SK-N-SH (cell line): Measurements from ENCODE around the gene DES. TPM values are rescaled to one million over a fixed set of nuclear protein-coding genes. Genes with fewer than 3 reads are reported as not detected.

Source experiments
- CTCF ChIA-PET: fragments of 300-600, 350-600 bp; formaldehyde crosslinking; extraction: SDS; loops from one replicate; lab custom pipeline; 2021; lab: Yijun Ruan, JAX
- POLR2A ChIA-PET: fragments of 350-600 bp; sonication (Branson Sonifier 250); formaldehyde crosslinking; extraction: SDS; loops from one replicate; lab custom pipeline; 2020; ENCODE audit warnings: antibody characterized with exemption, inconsistent platforms; lab: Yijun Ruan, JAX
- DNase-seq: peaks from one replicate; pipeline ENCODE4 v3.0.0; 2012
- H2AFZ ChIP-seq: fragments of 200-600 bp; sonication (generic); 2 replicates; pipeline ENCODE4 v1.8.1; 2016; ENCODE audit warnings: antibody characterized with exemption, mild to moderate bottlenecking, low read depth
- H3F3A ChIP-seq: fragments of 200-600 bp; sonication (generic); replicated peaks from 2 replicates; pipeline ENCODE3; 2016; ENCODE audit warnings: antibody characterized with exemption, mild to moderate bottlenecking; ENCODE audit not compliant: insufficient read depth
- H3K27ac ChIP-seq, 2 experiments: fragments of 200-500 bp in 1 of 2; fragments of 200-600 bp in 1 of 2; sonication (Bioruptor generic) in 1 of 2; sonication (generic), shearing (Covaris generic) in 1 of 2; 2 replicates each; pipeline versions ENCODE4 v1.5.1 to v1.6.1; 2014 to 2016; ENCODE audit warnings: low read depth in 2 of 2, inconsistent platforms in 1 of 2, low read length in 1 of 2, mild to moderate bottlenecking in 1 of 2, mixed read lengths in 1 of 2
- H3K27me3 ChIP-seq: fragments of 200-600 bp; sonication (generic), shearing (Covaris generic); 2 replicates; pipeline ENCODE4 v1.6.1; 2016; ENCODE audit warnings: mixed run types; ENCODE audit not compliant: insufficient read depth
- H3K36me3 ChIP-seq, 2 experiments: fragments of 200-500 bp in 1 of 2; fragments of 200-600 bp in 1 of 2; sonication (Bioruptor generic) in 1 of 2; sonication (generic) in 1 of 2; replicated peaks in 1 of 2; 2 replicates each; pipeline versions ENCODE3 to v1.5.1; 2014 to 2016; ENCODE audit warnings: low read length in 1 of 2, mild to moderate bottlenecking in 1 of 2; ENCODE audit not compliant: insufficient read depth in 2 of 2, control insufficient read depth in 1 of 2
- H3K4me1 ChIP-seq, 2 experiments: fragments of 200-500 bp in 1 of 2; fragments of 200-600 bp in 1 of 2; sonication (Bioruptor generic) in 1 of 2; sonication (generic), shearing (Covaris generic) in 1 of 2; 2 replicates each; pipeline versions ENCODE4 v1.5.1 to v1.6.1; 2014 to 2016; ENCODE audit warnings: low read depth in 1 of 2, low read length in 1 of 2, mixed run types in 1 of 2; ENCODE audit not compliant: insufficient read depth in 2 of 2, control insufficient read depth in 1 of 2
- H3K4me2 ChIP-seq: fragments of 200-600 bp; sonication (generic), shearing (Covaris generic); 2 replicates; pipeline ENCODE4 v1.6.1; 2017; ENCODE audit warnings: mixed run types
- H3K4me3 ChIP-seq, 2 experiments: fragments of 200-500 bp in 1 of 2; fragments of 200-600 bp in 1 of 2; sonication (Bioruptor generic) in 1 of 2; sonication (generic), shearing (Covaris generic) in 1 of 2; 2 replicates each; pipeline versions ENCODE4 v1.5.1 to v1.8.1; 2014 to 2016; ENCODE audit warnings: low read depth in 2 of 2, inconsistent platforms in 1 of 2, low read length in 1 of 2, mild to moderate bottlenecking in 1 of 2, mixed read lengths in 1 of 2, moderate library complexity in 1 of 2
- H3K79me2 ChIP-seq: fragments of 200-600 bp; sonication (generic); 2 replicates; pipeline ENCODE4 v1.8.1; 2017; ENCODE audit warnings: mild to moderate bottlenecking; ENCODE audit not compliant: insufficient read depth
- H3K9ac ChIP-seq: fragments of 200-600 bp; sonication (generic); 2 replicates; pipeline ENCODE4 v1.6.1; 2017; ENCODE audit warnings: mixed run types
- H3K9me2 ChIP-seq: fragments of 200-600 bp; sonication (generic); 2 replicates; pipeline ENCODE4 v1.6.1; 2017; ENCODE audit warnings: mixed run types
- H3K9me3 ChIP-seq: fragments of 200-600 bp; sonication (generic); 2 replicates; pipeline ENCODE4 v1.6.1; 2017; ENCODE audit warnings: mixed run types, mild to moderate bottlenecking, moderate library complexity
- H4K20me1 ChIP-seq: fragments of 200-600 bp; sonication (generic); 2 replicates; pipeline ENCODE4 v1.6.1; 2017; ENCODE audit warnings: mild to moderate bottlenecking, mixed run types; ENCODE audit not compliant: insufficient read depth
- EP300 ChIP-seq, 2 experiments: IDR thresholded peaks; 2 replicates each; pipeline versions ENCODE4 v1.4.0 to v1.6.1; 2012; ENCODE audit warnings: borderline replicate concordance in 1 of 2, low read depth in 1 of 2, low read length in 1 of 2
- FOXM1 ChIP-seq: IDR thresholded peaks from 2 replicates; pipeline ENCODE4 v1.4.0; 2012; ENCODE audit warnings: low read depth, mild to moderate bottlenecking
- IRF3 ChIP-seq: fragments of 150-350 bp; IDR thresholded peaks from 2 replicates; pipeline ENCODE4 v1.6.1; 2016; ENCODE audit warnings: mild to moderate bottlenecking, low read depth, low read length
- JUND ChIP-seq: IDR thresholded peaks from 2 replicates; pipeline ENCODE4 v1.4.0; 2012
- MXI1 ChIP-seq: IDR thresholded peaks from 2 replicates; pipeline ENCODE4 v1.6.1; 2012; ENCODE audit warnings: mild to moderate bottlenecking, low read depth, low read length, improper control_type of control experiment
- PBX3 ChIP-seq: IDR thresholded peaks from 2 replicates; pipeline ENCODE4; 2012
- POLR2AphosphoS5 ChIP-seq: IDR thresholded peaks from 2 replicates; pipeline ENCODE4 v1.6.1; 2012; ENCODE audit warnings: low read depth, low read length
- RAD21 ChIP-seq: IDR thresholded peaks from 2 replicates; pipeline ENCODE4 v1.6.1; 2012; ENCODE audit warnings: mild to moderate bottlenecking, low read length
- RCOR1 ChIP-seq: fragments of 150-350 bp; IDR thresholded peaks from 2 replicates; pipeline ENCODE4 v1.6.1; 2017; ENCODE audit warnings: antibody characterized with exemption, low read length
- REST ChIP-seq: IDR thresholded peaks from 2 replicates; pipeline ENCODE4 v1.6.1; 2012; ENCODE audit warnings: mild to moderate bottlenecking, low read depth, low read length, moderate library complexity
- RXRA ChIP-seq: IDR thresholded peaks from 2 replicates; pipeline ENCODE4 v1.4.0; 2012; ENCODE audit warnings: low read depth, mild to moderate bottlenecking, borderline replicate concordance
- TCF12 ChIP-seq: IDR thresholded peaks from 2 replicates; pipeline ENCODE4 v1.4.0; 2012
- USF1 ChIP-seq: IDR thresholded peaks from 2 replicates; pipeline ENCODE4 v1.4.0; 2012; ENCODE audit warnings: low read depth, borderline replicate concordance
- USF2 ChIP-seq: fragments of 150-350 bp; IDR thresholded peaks from 2 replicates; pipeline ENCODE4 v1.6.1; 2017; ENCODE audit warnings: antibody characterized with exemption, low read length, low read depth, borderline replicate concordance
- ZBTB33 ChIP-seq: IDR thresholded peaks from 2 replicates; pipeline ENCODE4 v1.4.0; 2012; ENCODE audit warnings: low read depth, borderline replicate concordance
- WGBS: methylation state at CpG from one replicate; pipeline ENCODE4 v1.1.6; 2017; ENCODE audit warnings: low lambda C conversion rate; 5-methylcytosine and 5-hydroxymethylcytosine counted together
- polyA plus RNA-seq, 3 experiments: library from polyadenylated mRNA; depleted of rRNA; stranded (reverse); fragments of >200 nt; gene quantifications; 2 replicates each; pipeline ENCODE4 v1.2.3, GENCODE V29; 2012

The DES gene
- polyA plus RNA-seq, 1 of the 3 experiments (the other 2 are of a cell fraction): 0.21 TPM

- H3K36me3 ChIP-seq: no peaks in the 10 kb centered on the region
- no peak overlapping the region for H3K4me3 ChIP-seq
- no peaks in the 10 kb centered on the region for H3F3A ChIP-seq
- H3K27me3 ChIP-seq: no peaks in the 10 kb centered on the region
- ChIA-PET CTCF (interaction anchor here (5.6 kb wide), 1 partner anchor 22 kb away, joined by 36 read pairs; no protein-coding TSS in a partner anchor), POLR2A (no interaction called here)
- no peak overlapping the region for H3K27ac ChIP-seq
- H4K20me1 ChIP-seq: no peaks in the 10 kb centered on the region
- H3K79me2 ChIP-seq: no peaks in the 10 kb centered on the region
- H3K9me2 ChIP-seq: no peaks in the 10 kb centered on the region
- DNase-seq: no peak
- no peak overlapping the region for H3K4me2 ChIP-seq
- H3K4me1 ChIP-seq: peaks cover 0 to 11% of the 10 kb centered on the region in 2 experiments; a peak in 1 of 4 replicates
- TF ChIP-seq POLR2AphosphoS5 (no peak), PBX3 (no peak), TCF12 (no peak), USF2 (no peak), RXRA (no peak), IRF3 (no peak), FOXM1 (no peak), RAD21 (no peak), JUND (no peak), REST (no peak), RCOR1 (no peak), ZBTB33 (no peak), EP300 (IDR thresholded peaks at IDR 0.05; ENCODE audit: borderline replicate concordance in 1 of 2, low read depth in 1 of 2, low read length in 1 of 2) (no peak), MXI1 (no peak), USF1 (no peak)
- H2AFZ ChIP-seq: no peak overlapping the region
- WGBS: 86% methylated on average over 4 of the region's 7 CpGs
- H3K9ac ChIP-seq: no peak overlapping the region
- no peaks in the 10 kb centered on the region for H3K9me3 ChIP-seq
These were observed 7.9 kb downstream of the DES start for GRCh38 chr2:219426068-219426443.
